HCT116 (cell line): ENCODE measurements around the gene ITGAD.

Experiments
- CTCF ChIP-seq, 3 experiments: fragments of 200-600 bp in 1 of 3; sonication (generic) in 1 of 3; IDR thresholded peaks in 2 of 3; conservative IDR thresholded peaks in 1 of 3; 2 replicates each; pipeline ENCODE4 v1.5.1; 2012 to 2017; ENCODE audit warnings: low read depth in 2 of 3, low read length in 2 of 3, antibody characterized with exemption in 1 of 3, borderline replicate concordance in 1 of 3, control low read depth in 1 of 3, mild to moderate bottlenecking in 1 of 3, mixed read lengths in 1 of 3, mixed run types in 1 of 3, moderate library complexity in 1 of 3; ENCODE audit not compliant: insufficient read depth in 1 of 3
- EZH2 ChIP-seq: fragments of 200-600 bp; sonication (generic); IDR thresholded peaks from 2 replicates; pipeline ENCODE4 v1.6.1; 2017; ENCODE audit warnings: antibody characterized with exemption, mixed run types
- MAX ChIP-seq: IDR thresholded peaks from 2 replicates; pipeline ENCODE4 v1.6.1; 2012
- POLR2A ChIP-seq: IDR thresholded peaks from 2 replicates; pipeline ENCODE4 v1.7.0; 2011; ENCODE audit warnings: borderline replicate concordance; ENCODE audit not compliant: insufficient read depth, insufficient read length; ENCODE audit errors: extremely low read depth
- RAD21 ChIP-seq: IDR thresholded peaks from 2 replicates; pipeline ENCODE4 v1.6.1; 2012; ENCODE audit warnings: low read depth, mild to moderate bottlenecking
- SP1 ChIP-seq: IDR thresholded peaks from 2 replicates; pipeline ENCODE4 v1.6.1; 2012; ENCODE audit warnings: low read depth

GRCh38 chr16:31471241-31471874 lies 78.2 kb downstream of the ITGAD start:
- TF ChIP-seq POLR2A (no peak), MAX (no peak), RAD21 (no peak), CTCF (IDR thresholded peaks at IDR 0.05 in 2 of 3, conservative IDR thresholded peaks at IDR 0.05 in 1 of 3; ENCODE audit: borderline replicate concordance in 1 of 3, insufficient read depth in 1 of 3, low read depth in 2 of 3, low read length in 2 of 3) (no peak), EZH2 (no peak), SP1 (no peak)
